Natural killer cell (primary cell): Measurements from ENCODE around the gene IL1RAPL1. TPM values are rescaled to one million over a fixed set of nuclear protein-coding genes. Genes with fewer than 3 reads are reported as not detected.
"Not testable (repeated sequence)": the region's sequence is repeated elsewhere in the genome, so short reads cannot be mapped to it uniquely, and the experiment has no call there.

ENCODE experiments used
- ATAC-seq, 3 donors: fragments of 150-1000 bp in 2 of 3; fragments of 200-7000 bp in 1 of 3; cut with Tn5 transposase; 1 replicate in 1 of 3; 2 replicates in 2 of 3; pipeline ENCODE4 v1.10.0; 2021; ENCODE audit warnings: mild to moderate bottlenecking in 2 of 3, moderate library complexity in 2 of 3
- DNase-seq, 2 donors: peaks; one replicate each; pipeline versions ENCODE4 v3.0.0 to v3.0.0-alpha.2; 2013 to 2021; ENCODE audit warnings: mixed read lengths in 1 of 2
- H3K27ac ChIP-seq: one replicate; pipeline ENCODE4 v1.5.1; 2013; ENCODE audit warnings: mild to moderate bottlenecking, low read length
- H3K27me3 ChIP-seq: one replicate; pipeline ENCODE4 v1.6.1; 2013; ENCODE audit warnings: low read length; ENCODE audit not compliant: control insufficient read depth, insufficient read depth
- H3K36me3 ChIP-seq: one replicate; pipeline ENCODE4 v1.6.1; 2013; ENCODE audit warnings: low read length; ENCODE audit not compliant: control insufficient read depth, insufficient read depth
- H3K4me1 ChIP-seq: one replicate; pipeline ENCODE4 v1.6.1; 2013; ENCODE audit warnings: low read length; ENCODE audit not compliant: control insufficient read depth, insufficient read depth
- H3K4me3 ChIP-seq: one replicate; pipeline ENCODE4 v1.5.1; 2013; ENCODE audit warnings: low read length
- H3K9me3 ChIP-seq: one replicate; pipeline ENCODE4 v1.6.1; 2013; ENCODE audit warnings: low read length; ENCODE audit not compliant: control insufficient read depth, insufficient read depth
- H3K27ac Mint-ChIP-seq, 2 donors: one replicate each; pipeline ENCODE4 v1.8.0; 2022; ENCODE audit warnings: mild to moderate bottlenecking in 2 of 2, mixed read lengths in 2 of 2, moderate library complexity in 1 of 2
- H3K27me3 Mint-ChIP-seq, 2 donors: one replicate each; pipeline ENCODE4 v1.8.0; 2022; ENCODE audit warnings: low read depth in 2 of 2, mixed read lengths in 2 of 2
- H3K36me3 Mint-ChIP-seq: one replicate; pipeline ENCODE4 v1.8.0; 2022; ENCODE audit warnings: mixed read lengths
- H3K4me1 Mint-ChIP-seq, 2 donors: one replicate each; pipeline ENCODE4 v1.8.0; 2022; ENCODE audit warnings: mixed read lengths in 2 of 2
- H3K4me3 Mint-ChIP-seq: one replicate; pipeline ENCODE4 v1.8.0; 2022; ENCODE audit warnings: mild to moderate bottlenecking, moderate library complexity, mixed read lengths
- H3K9me3 Mint-ChIP-seq, 2 donors: one replicate each; pipeline ENCODE4 v1.8.0; 2022; ENCODE audit warnings: mixed read lengths in 2 of 2
- WGBS: methylation state at CpG from one replicate; pipeline ENCODE4 v1.1.7; 2013; ENCODE audit warnings: missing lambda C conversion rate; ENCODE audit not compliant: insufficient coverage; 5-methylcytosine and 5-hydroxymethylcytosine counted together
- intact Hi-C: fragments of 100-400 bp; cut with micrococcal nuclease; formaldehyde crosslinking; loops from one replicate; pipeline ENCODE4 v1.14.2; 2022
- total RNA-seq, 4 donors: library from RNA; stranded (reverse); fragments of 120-200 nt in 1 of 4; gene quantifications; one replicate each; pipeline versions ENCODE4 v1.2.3 to v1.2.4, GENCODE V29; 2013 to 2022
- TF ChIP-seq, protein P1 (sequence below): fragments of 200-600 bp; IDR thresholded peaks from one replicate; pipeline ENCODE4 v1.8.0; 2022; ENCODE audit warnings: antibody characterized with exemption

IL1RAPL1 gene
- total RNA-seq, 3 donors from 2014 or later (not counting 1 experiment from before 2014, with no cell fraction given): not detected

DNA sequence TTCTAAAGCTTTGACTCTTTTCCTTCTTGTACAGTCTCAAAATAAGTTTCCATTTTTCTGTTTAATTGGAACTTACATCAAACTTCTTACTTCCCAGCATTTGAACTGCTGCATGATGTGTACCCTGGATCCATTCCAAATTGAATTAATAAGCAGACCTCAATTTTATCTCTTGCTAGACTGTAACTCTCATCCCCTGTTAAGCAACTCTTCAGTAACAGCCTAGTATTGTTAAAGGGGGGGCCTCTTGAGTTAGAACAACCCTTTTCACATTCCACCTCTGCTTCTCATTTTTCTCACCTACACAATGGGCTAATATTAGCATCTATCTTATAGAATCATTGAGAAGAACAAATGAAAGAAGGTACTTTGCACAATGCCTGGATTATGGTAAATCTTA lies 169.4 kb downstream of the IL1RAPL1 start:
- Mint-ChIP-seq H3K4me3 (no peak overlapping the region), H3K27ac (no peak overlapping the region), H3K27me3 (no peaks in the 10 kb centered on the region), H3K4me1 (no peaks in the 10 kb centered on the region), H3K36me3 (no peaks in the 10 kb centered on the region), H3K9me3 (peaks cover 4 to 18% of the 10 kb centered on the region in 2 donors)
- ATAC-seq (no peak), DNase-seq (no peak)
- intact Hi-C loops: no loop called here
- TF ChIP-seq, protein P1, sequence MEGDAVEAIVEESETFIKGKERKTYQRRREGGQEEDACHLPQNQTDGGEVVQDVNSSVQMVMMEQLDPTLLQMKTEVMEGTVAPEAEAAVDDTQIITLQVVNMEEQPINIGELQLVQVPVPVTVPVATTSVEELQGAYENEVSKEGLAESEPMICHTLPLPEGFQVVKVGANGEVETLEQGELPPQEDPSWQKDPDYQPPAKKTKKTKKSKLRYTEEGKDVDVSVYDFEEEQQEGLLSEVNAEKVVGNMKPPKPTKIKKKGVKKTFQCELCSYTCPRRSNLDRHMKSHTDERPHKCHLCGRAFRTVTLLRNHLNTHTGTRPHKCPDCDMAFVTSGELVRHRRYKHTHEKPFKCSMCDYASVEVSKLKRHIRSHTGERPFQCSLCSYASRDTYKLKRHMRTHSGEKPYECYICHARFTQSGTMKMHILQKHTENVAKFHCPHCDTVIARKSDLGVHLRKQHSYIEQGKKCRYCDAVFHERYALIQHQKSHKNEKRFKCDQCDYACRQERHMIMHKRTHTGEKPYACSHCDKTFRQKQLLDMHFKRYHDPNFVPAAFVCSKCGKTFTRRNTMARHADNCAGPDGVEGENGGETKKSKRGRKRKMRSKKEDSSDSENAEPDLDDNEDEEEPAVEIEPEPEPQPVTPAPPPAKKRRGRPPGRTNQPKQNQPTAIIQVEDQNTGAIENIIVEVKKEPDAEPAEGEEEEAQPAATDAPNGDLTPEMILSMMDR: no peak
- Histone ChIP-seq H3K36me3 (no peaks in the 10 kb centered on the region), H3K27me3 (no peaks in the 10 kb centered on the region), H3K4me3 (no peak overlapping the region), H3K4me1 (no peaks in the 10 kb centered on the region), H3K9me3 (no peaks in the 10 kb centered on the region), H3K27ac (no peak overlapping the region)

DNA sequence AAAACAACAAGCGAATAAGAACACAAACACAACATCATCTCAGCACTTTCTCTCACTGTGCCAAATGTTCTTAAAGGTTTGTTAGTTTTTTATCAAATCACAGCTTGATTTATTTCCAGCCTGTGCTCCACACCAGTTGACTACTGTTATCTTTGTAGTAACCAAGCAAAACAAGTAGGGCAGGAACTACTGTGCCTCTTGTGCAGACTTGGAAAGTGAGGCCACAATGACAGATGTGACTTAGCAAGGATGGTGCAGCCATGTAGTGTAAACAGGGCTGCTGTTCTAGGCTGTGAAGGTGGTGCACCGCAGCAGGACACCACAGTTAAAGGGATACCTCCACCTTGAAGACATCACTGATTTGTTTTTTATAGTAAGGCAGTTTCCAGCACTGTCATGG lies 170.0 kb downstream of the IL1RAPL1 start:
- Histone ChIP-seq H3K36me3 (no peaks in the 10 kb centered on the region), H3K27ac (no peak overlapping the region), H3K27me3 (no peaks in the 10 kb centered on the region), H3K4me3 (no peak overlapping the region), H3K4me1 (no peaks in the 10 kb centered on the region), H3K9me3 (no peaks in the 10 kb centered on the region)
- intact Hi-C loops: no loop called here
- Mint-ChIP-seq H3K4me3 (no peak overlapping the region), H3K36me3 (no peaks in the 10 kb centered on the region), H3K9me3 (peaks cover 4 to 18% of the 10 kb centered on the region in 2 donors), H3K27ac (no peak overlapping the region), H3K4me1 (no peaks in the 10 kb centered on the region), H3K27me3 (no peaks in the 10 kb centered on the region)
- no peak for DNase-seq
- no peak for ATAC-seq
- WGBS: 80% methylated on average over 1 of the region's 2 CpGs
- TF ChIP-seq, protein P1: no peak

DNA sequence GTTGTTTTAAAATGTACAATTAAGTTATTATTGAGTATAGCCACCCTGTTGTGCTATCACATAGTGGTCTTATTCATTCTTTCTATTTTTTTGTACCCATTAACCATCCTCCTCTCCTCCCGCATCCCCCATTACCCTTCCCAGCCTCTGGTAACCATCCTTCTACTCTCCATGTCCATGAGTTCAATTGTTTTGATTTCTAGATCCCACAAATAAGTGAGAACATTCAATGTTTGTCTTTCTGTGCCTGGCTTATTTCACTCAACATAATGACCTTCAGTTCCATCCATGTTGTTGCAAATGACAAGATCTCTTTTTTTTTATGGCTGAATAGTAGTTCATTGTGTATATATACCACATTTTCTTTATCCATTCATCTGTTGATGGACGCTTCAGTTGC lies 179.3 kb downstream of the IL1RAPL1 start:
- H3K27me3 ChIP-seq, H3K27ac Mint-ChIP-seq, ATAC-seq, H3K27ac ChIP-seq, H3K4me1 Mint-ChIP-seq, DNase-seq, H3K4me3 ChIP-seq, H3K27me3 Mint-ChIP-seq, H3K36me3 Mint-ChIP-seq, intact Hi-C loops, H3K9me3 ChIP-seq, H3K4me3 Mint-ChIP-seq, H3K36me3 ChIP-seq, H3K4me1 ChIP-seq: not testable (repeated sequence)
- 89% methylated on average over 1 of the region's 2 CpGs for WGBS
- peaks cover 4 to 10% of the 10 kb centered on the region in 2 donors for H3K9me3 Mint-ChIP-seq

DNA sequence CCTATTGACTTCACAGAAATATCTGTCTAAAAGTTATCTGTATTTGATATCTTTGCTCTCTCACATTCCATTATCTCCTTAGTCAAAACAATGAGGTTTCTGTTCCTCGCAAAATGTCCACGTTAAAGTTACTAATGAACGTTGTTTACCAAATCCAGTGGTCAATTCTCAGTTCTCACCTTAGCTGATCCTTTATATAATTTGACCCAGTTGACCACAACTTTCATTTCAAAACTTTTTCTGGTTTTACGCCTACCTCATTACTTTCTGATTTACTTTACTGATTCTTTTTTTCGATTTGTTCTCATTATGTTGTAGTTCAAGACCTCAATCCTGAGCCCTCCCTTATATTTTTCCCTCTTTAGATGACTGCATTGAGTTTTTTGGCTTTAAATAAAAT lies 186.6 kb downstream of the IL1RAPL1 start:
- WGBS: 90% methylated on average over 3 of the region's 5 CpGs
- ATAC-seq (no peak), DNase-seq (no peak)
- no peaks in the 10 kb centered on the region for H3K36me3 ChIP-seq
- H3K27me3 Mint-ChIP-seq: no peaks in the 10 kb centered on the region
- no peaks in the 10 kb centered on the region for H3K4me1 ChIP-seq
- H3K9me3 Mint-ChIP-seq: peaks cover 0 to 2% of the 10 kb centered on the region in 2 donors
- H3K4me3 ChIP-seq: no peak overlapping the region
- no peaks in the 10 kb centered on the region for H3K36me3 Mint-ChIP-seq
- intact Hi-C loops: no loop called here
- no peak overlapping the region for H3K4me3 Mint-ChIP-seq
- TF ChIP-seq, protein P1: no peak
- H3K27me3 ChIP-seq: no peaks in the 10 kb centered on the region
- no peak overlapping the region for H3K27ac Mint-ChIP-seq
- no peak overlapping the region for H3K27ac ChIP-seq
- no peaks in the 10 kb centered on the region for H3K4me1 Mint-ChIP-seq
- no peaks in the 10 kb centered on the region for H3K9me3 ChIP-seq
